Activated B cell treated with CpG ODN at 0.5 μM for 24 hours (primary cell): Measurements from ENCODE around the gene EIF3A. TPM values are rescaled to one million over a fixed set of nuclear protein-coding genes. Genes with fewer than 3 reads are reported as not detected.

Experiments
- ATAC-seq: fragments of 200-7000 bp; cut with Tn5 transposase; one replicate; pipeline ENCODE4 v1.10.0; 2021; ENCODE audit warnings: low read depth, mild to moderate bottlenecking, moderate library complexity
- CTCF ChIA-PET: fragments of 350-600 bp; sonication (Branson Sonifier 250); formaldehyde crosslinking; loops from one replicate; lab custom pipeline; 2021; ENCODE audit warnings: antibody characterized with exemption; lab: Charles Lee
- POLR2A ChIA-PET: fragments of 350-600 bp; sonication (Branson Sonifier 250); formaldehyde crosslinking; loops from one replicate; lab custom pipeline; 2021; ENCODE audit warnings: antibody characterized with exemption; lab: Charles Lee
- DNase-seq: peaks from one replicate; pipeline ENCODE4 v3.0.0; 2022
- H3K27ac Mint-ChIP-seq: one replicate; pipeline ENCODE4 v1.8.0; 2020; ENCODE audit warnings: mixed read lengths
- H3K27me3 Mint-ChIP-seq: one replicate; pipeline ENCODE4 v1.8.0; 2021; ENCODE audit warnings: mixed read lengths
- H3K36me3 Mint-ChIP-seq: one replicate; pipeline ENCODE4 v1.8.0; 2021; ENCODE audit warnings: low read depth, mixed read lengths
- H3K4me1 Mint-ChIP-seq: one replicate; pipeline ENCODE4 v1.8.0; 2021; ENCODE audit warnings: mixed read lengths
- H3K4me3 Mint-ChIP-seq: one replicate; pipeline ENCODE4 v1.8.0; 2020; ENCODE audit warnings: mild to moderate bottlenecking, mixed read lengths
- H3K9me3 Mint-ChIP-seq: one replicate; pipeline ENCODE4 v1.8.0; 2020; ENCODE audit warnings: mixed read lengths
- intact Hi-C: fragments of 100-400 bp; cut with micrococcal nuclease; formaldehyde crosslinking; loops from one replicate; pipeline ENCODE4 v1.15.1; 2024
- total RNA-seq: library from RNA; stranded (reverse); gene quantifications from 2 replicates; pipeline ENCODE4 v1.2.3, GENCODE V29; 2022
- TF ChIP-seq, protein P1 (sequence below): fragments of 200-600 bp; IDR thresholded peaks from one replicate; pipeline ENCODE4 v1.8.0; 2022; ENCODE audit warnings: antibody characterized with exemption, mild to moderate bottlenecking

Gene EIF3A
- total RNA-seq, 1 donor from 2014 or later: 114 TPM

DNA sequence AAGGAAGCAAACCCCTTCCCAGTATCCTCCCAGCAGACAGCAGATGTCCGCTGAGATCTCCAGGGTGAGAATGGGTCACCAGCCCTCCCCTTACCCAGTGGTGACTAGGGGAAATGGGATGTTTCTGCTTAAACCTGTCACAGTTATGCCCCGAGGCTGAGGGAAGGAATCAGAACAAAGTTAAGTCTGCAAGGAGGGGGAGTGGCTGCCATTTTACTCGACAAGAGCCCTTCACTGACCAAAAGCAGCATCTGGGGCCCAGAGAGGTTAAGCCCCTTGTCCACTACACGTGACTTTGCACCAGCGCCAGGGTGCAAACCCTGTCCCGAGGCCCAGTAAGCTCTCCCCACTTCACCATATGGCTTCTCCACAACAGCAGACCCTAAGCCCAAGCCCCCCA, 55.7 kb downstream of the EIF3A start:
- ATAC-seq (no peak), DNase-seq (no peak)
- H3K27ac Mint-ChIP-seq: no peak overlapping the region
- peaks cover 5% of the 10 kb centered on the region for H3K4me1 Mint-ChIP-seq
- TF ChIP-seq, protein P1, sequence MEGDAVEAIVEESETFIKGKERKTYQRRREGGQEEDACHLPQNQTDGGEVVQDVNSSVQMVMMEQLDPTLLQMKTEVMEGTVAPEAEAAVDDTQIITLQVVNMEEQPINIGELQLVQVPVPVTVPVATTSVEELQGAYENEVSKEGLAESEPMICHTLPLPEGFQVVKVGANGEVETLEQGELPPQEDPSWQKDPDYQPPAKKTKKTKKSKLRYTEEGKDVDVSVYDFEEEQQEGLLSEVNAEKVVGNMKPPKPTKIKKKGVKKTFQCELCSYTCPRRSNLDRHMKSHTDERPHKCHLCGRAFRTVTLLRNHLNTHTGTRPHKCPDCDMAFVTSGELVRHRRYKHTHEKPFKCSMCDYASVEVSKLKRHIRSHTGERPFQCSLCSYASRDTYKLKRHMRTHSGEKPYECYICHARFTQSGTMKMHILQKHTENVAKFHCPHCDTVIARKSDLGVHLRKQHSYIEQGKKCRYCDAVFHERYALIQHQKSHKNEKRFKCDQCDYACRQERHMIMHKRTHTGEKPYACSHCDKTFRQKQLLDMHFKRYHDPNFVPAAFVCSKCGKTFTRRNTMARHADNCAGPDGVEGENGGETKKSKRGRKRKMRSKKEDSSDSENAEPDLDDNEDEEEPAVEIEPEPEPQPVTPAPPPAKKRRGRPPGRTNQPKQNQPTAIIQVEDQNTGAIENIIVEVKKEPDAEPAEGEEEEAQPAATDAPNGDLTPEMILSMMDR: no peak
- ChIA-PET POLR2A (no interaction called here), CTCF (no interaction called here)
- no peaks in the 10 kb centered on the region for H3K36me3 Mint-ChIP-seq
- intact Hi-C loops: no loop called here
- H3K4me3 Mint-ChIP-seq: no peak overlapping the region
- H3K27me3 Mint-ChIP-seq: peaks cover 29% of the 10 kb centered on the region
- no peaks in the 10 kb centered on the region for H3K9me3 Mint-ChIP-seq

DNA sequence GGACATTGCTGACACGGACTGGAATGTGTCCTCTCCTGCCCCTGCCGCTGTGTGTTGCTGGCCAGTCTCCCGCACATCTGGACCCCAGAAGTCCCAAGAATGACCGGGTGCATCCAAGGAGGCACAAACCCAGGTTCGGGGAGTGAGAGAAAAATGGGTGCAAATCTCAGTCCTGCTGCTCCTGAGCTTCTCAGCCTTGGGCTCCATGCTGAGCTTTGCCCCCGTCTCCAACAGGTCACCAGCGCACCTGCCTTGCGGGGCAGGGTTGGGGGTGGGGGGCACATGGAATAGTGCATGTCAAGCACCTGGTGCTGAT, 57.1 kb downstream of the EIF3A start:
- peaks cover 4% of the 10 kb centered on the region for H3K9me3 Mint-ChIP-seq
- peaks cover 29% of the 10 kb centered on the region for H3K27me3 Mint-ChIP-seq
- TF ChIP-seq, protein P1: no peak
- no peak for DNase-seq
- H3K4me3 Mint-ChIP-seq: no peak overlapping the region
- ATAC-seq: no peak
- H3K36me3 Mint-ChIP-seq: no peaks in the 10 kb centered on the region
- POLR2A ChIA-PET: no interaction called here
- CTCF ChIA-PET: interaction anchor here (1.0 kb wide), 1 partner anchor 35 kb away, joined by 3 read pairs; no protein-coding TSS in a partner anchor
- peaks cover under 1% of the 10 kb centered on the region for H3K4me1 Mint-ChIP-seq
- intact Hi-C loops: no loop called here
- no peak overlapping the region for H3K27ac Mint-ChIP-seq

DNA sequence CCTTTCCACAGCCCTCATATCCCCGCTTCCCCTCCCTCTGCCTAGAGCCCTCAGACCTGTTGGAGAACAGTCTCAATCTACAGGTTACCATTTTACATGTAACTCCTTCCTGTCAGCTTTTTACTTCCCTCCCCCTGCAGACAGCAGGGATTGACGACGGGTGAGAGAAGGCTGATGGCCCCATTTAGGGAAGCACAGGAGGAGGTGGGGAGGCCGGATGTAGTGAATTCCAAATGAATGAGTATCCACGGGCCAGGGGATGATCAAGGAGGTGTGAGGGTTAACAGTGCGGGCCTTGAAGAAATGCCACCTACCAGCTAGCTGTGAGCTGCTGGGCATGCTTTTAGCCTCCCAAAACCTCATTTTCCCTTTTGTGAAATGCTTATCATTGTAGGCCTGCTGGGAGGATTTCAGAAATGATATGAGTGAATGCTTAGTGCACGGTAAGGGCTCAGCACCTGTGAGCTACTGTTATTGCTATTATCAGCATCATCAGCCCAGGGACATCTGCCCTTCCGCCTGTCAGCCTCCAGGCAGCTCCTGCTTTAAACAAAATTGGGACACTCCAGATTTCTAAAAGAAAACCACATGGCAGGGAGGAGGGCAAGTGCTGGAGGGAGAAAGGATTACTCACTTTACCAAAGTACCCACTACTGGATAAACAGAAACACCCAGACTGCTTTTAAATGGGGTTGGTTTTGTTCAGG, 57.6 kb downstream of the EIF3A start:
- no peaks in the 10 kb centered on the region for H3K4me1 Mint-ChIP-seq
- TF ChIP-seq, protein P1: no peak
- DNase-seq: no peak
- peaks cover 27% of the 10 kb centered on the region for H3K27me3 Mint-ChIP-seq
- no peak overlapping the region for H3K4me3 Mint-ChIP-seq
- peaks cover 4% of the 10 kb centered on the region for H3K9me3 Mint-ChIP-seq
- POLR2A ChIA-PET: interaction anchor here (0.6 kb wide), 1 partner anchor 61 kb away, joined by 3 read pairs; no protein-coding TSS in a partner anchor
- no peak overlapping the region for H3K27ac Mint-ChIP-seq
- ATAC-seq: no peak
- intact Hi-C loops: no loop called here
- no peaks in the 10 kb centered on the region for H3K36me3 Mint-ChIP-seq
- CTCF ChIA-PET: no interaction called here

DNA sequence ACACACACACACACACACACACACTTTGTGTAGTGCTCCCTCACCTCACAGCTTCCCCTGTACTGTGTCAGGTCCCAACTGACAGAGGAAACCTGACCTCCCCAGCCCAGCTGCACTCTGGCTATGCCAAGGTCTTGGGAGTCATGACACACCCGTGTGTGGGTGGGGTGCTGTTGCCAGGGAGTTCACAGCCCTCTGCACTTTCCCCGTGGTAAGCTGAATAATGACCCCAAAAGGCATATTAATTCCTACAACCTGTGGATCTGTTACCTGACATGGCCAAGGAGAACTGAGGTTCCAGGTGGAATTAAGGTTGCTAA, 60.0 kb downstream of the EIF3A start:
- Mint-ChIP-seq H3K4me1 (no peaks in the 10 kb centered on the region), H3K27ac (no peak overlapping the region), H3K27me3 (peaks cover 18% of the 10 kb centered on the region), H3K4me3 (no peak overlapping the region), H3K36me3 (no peaks in the 10 kb centered on the region), H3K9me3 (peaks cover 4% of the 10 kb centered on the region)
- ATAC-seq (no peak), DNase-seq (no peak)
- POLR2A ChIA-PET: no interaction called here
- TF ChIP-seq, protein P1: no peak
- intact Hi-C loops: no loop called here
- CTCF ChIA-PET: no interaction called here

DNA sequence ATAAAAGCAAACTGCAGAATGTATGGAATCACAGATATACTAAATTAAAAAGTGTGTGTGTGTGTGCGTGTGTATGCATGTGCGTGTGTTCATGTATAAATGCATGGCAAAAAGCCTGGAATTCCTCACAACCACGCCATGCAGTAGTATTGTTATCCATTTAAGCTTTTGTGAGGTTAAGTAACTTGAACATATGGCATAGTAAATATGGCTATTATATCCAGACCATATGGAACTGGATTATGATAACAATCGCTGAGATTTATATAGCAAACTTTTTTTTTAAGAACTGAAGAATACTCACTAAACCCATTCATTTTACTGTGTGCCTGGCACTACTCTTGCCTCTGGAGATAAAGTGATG, 73.4 kb downstream of the EIF3A start:
- ChIA-PET POLR2A (no interaction called here), CTCF (no interaction called here)
- Mint-ChIP-seq H3K9me3 (no peaks in the 10 kb centered on the region), H3K27me3 (peaks cover 22% of the 10 kb centered on the region), H3K4me3 (no peak overlapping the region), H3K36me3 (no peaks in the 10 kb centered on the region), H3K4me1 (no peaks in the 10 kb centered on the region), H3K27ac (no peak overlapping the region)
- DNase-seq (no peak), ATAC-seq (no peak)
- intact Hi-C loops: no loop called here
- TF ChIP-seq, protein P1: no peak
